SK-N-MC (cell line): ENCODE data around the gene RPRML.
"Not testable (repeated sequence)": the region's sequence is repeated elsewhere in the genome, so short reads cannot be mapped to it uniquely, and the experiment has no call there.

Experiments used
- DNase-seq: peaks from one replicate; pipeline ENCODE4 v3.0.0-alpha.2; 2011; ENCODE audit warnings: low read depth, low spot score
- H3K27ac ChIP-seq: fragments of 200-600 bp; sonication (generic); 2 replicates; pipeline ENCODE4 v1.5.1; 2016; ENCODE audit warnings: mixed run types
- H3K36me3 ChIP-seq: fragments of 200-600 bp; sonication (generic); 2 replicates; pipeline ENCODE4 v1.6.1; 2017; ENCODE audit warnings: antibody characterized with exemption, low read length, mixed read lengths; ENCODE audit not compliant: insufficient read depth
- H3K4me3 ChIP-seq: fragments of 200-600 bp; sonication (generic); 2 replicates; pipeline ENCODE4 v1.5.1; 2016
- H3K9ac ChIP-seq: fragments of 200-600 bp; sonication (generic); 2 replicates; pipeline ENCODE4 v1.8.0; 2017; ENCODE audit warnings: mixed run types, mixed read lengths; ENCODE audit not compliant: insufficient read length
- H3K9me3 ChIP-seq: fragments of 200-600 bp; sonication (generic); 2 replicates; pipeline ENCODE4 v1.6.1; 2017; ENCODE audit warnings: low read depth, mild to moderate bottlenecking, antibody characterized with exemption, low read length, moderate library complexity, mixed read lengths
- EZH2 ChIP-seq: fragments of 200-600 bp; sonication (generic); IDR thresholded peaks from one replicate; pipeline ENCODE4 v1.6.1; 2017; ENCODE audit warnings: antibody characterized with exemption
- FOXP2 ChIP-seq: optimal IDR thresholded peaks from 2 replicates; pipeline ENCODE3; 2011; ENCODE audit warnings: mild to moderate bottlenecking, moderate library complexity; ENCODE audit not compliant: insufficient read depth; ENCODE audit errors: extremely low read length, control extremely low read depth
- POLR2AphosphoS5 ChIP-seq: IDR thresholded peaks from 2 replicates; pipeline ENCODE4 v1.6.1; 2012; ENCODE audit warnings: mild to moderate bottlenecking, low read depth, low read length, borderline replicate concordance

The RPRML gene

GRCh38 chr17:46968224-46968834, 10.7 kb downstream of the RPRML start:
- Histone ChIP-seq H3K27ac (no peak overlapping the region), H3K9ac (no peak overlapping the region)

GRCh38 chr17:46964315-46965265, 14.5 kb downstream of the RPRML start:
- Histone ChIP-seq H3K9ac (no peak overlapping the region), H3K9me3 (no peaks in the 10 kb centered on the region), H3K4me3 (no peak overlapping the region), H3K27ac (no peak overlapping the region), H3K36me3 (no peaks in the 10 kb centered on the region)
- no peak for DNase-seq
- no peak for TF ChIP-seq EZH2
- no peak for TF ChIP-seq FOXP2
- no peak for TF ChIP-seq POLR2AphosphoS5

More at GRCh38 chr17:46968224-46968834, 10.7 kb downstream of the RPRML start:
- no peaks in the 10 kb centered on the region for H3K36me3 ChIP-seq
- no peaks in the 10 kb centered on the region for H3K9me3 ChIP-seq
- H3K4me3 ChIP-seq = no peak overlapping the region
- no peak for DNase-seq
- TF ChIP-seq POLR2AphosphoS5 (no peak), FOXP2 (no peak), EZH2 (no peak)

GRCh38 chr17:46963571-46963970, 15.5 kb downstream of the RPRML start:
- H3K36me3 ChIP-seq = no peaks in the 10 kb centered on the region
- H3K4me3 ChIP-seq = no peak overlapping the region
- H3K27ac ChIP-seq = no peak overlapping the region
- no peak for DNase-seq
- no peak overlapping the region for H3K9ac ChIP-seq
- TF ChIP-seq POLR2AphosphoS5 = no peak
- TF ChIP-seq FOXP2 = no peak
- TF ChIP-seq EZH2 = no peak
- H3K9me3 ChIP-seq = no peaks in the 10 kb centered on the region

- Histone ChIP-seq H3K36me3 (no peaks in the 10 kb centered on the region), H3K9ac (no peak overlapping the region), H3K4me3 (no peak overlapping the region), H3K27ac (no peak overlapping the region), H3K9me3 (no peaks in the 10 kb centered on the region)
- DNase-seq = no peak
- TF ChIP-seq EZH2 (no peak), POLR2AphosphoS5 (no peak), FOXP2 (no peak)
Observed at GRCh38 chr17:46962374-46962790, 16.7 kb downstream of the RPRML start.

GRCh38 chr17:46960152-46960551, 18.9 kb downstream of the RPRML start:
- Histone ChIP-seq H3K36me3 (no peaks in the 10 kb centered on the region), H3K9me3 (no peaks in the 10 kb centered on the region), H3K9ac (no peak overlapping the region), H3K4me3 (no peak overlapping the region), H3K27ac (no peak overlapping the region)
- TF ChIP-seq POLR2AphosphoS5 (no peak), FOXP2 (no peak), EZH2 (no peak)
- no peak for DNase-seq

- no peak overlapping the region for H3K4me3 ChIP-seq
- TF ChIP-seq POLR2AphosphoS5 (no peak), EZH2 (no peak), FOXP2 (no peak)
- no peaks in the 10 kb centered on the region for H3K36me3 ChIP-seq
- H3K9me3 ChIP-seq = no peaks in the 10 kb centered on the region
- H3K9ac ChIP-seq = no peak overlapping the region
- H3K27ac ChIP-seq = no peak overlapping the region
- DNase-seq = no peak
Observed at GRCh38 chr17:46958041-46958591, 20.9 kb downstream of the RPRML start.

GRCh38 chr17:46953191-46953590, 25.9 kb downstream of the RPRML start:
- not testable (repeated sequence) for H3K27ac ChIP-seq

GRCh38 chr17:46952115-46952514, 26.9 kb downstream of the RPRML start:
- no peak overlapping the region for H3K27ac ChIP-seq
- no peak overlapping the region for H3K4me3 ChIP-seq
- H3K9me3 ChIP-seq = no peaks in the 10 kb centered on the region
- no peak for DNase-seq
- H3K36me3 ChIP-seq = no peaks in the 10 kb centered on the region
- TF ChIP-seq EZH2 = no peak
- no peak for TF ChIP-seq POLR2AphosphoS5
- no peak for TF ChIP-seq FOXP2
- no peak overlapping the region for H3K9ac ChIP-seq

More at GRCh38 chr17:46953191-46953590, 25.9 kb downstream of the RPRML start:
- H3K4me3 ChIP-seq, DNase-seq, H3K36me3 ChIP-seq, H3K9me3 ChIP-seq, H3K9ac ChIP-seq: not testable (repeated sequence)
